Measurements from ENCODE around the gene ITPKA. TPM values are rescaled to one million over a fixed set of nuclear protein-coding genes. Genes with fewer than 3 reads are reported as not detected.

ITPKA gene
- total and polyA plus RNA-seq, 2 of the 13 experiments (the other 11 are each of a cell fraction or from before 2014, with no cell fraction given), result 13.2 to 41.3 TPM

- Histone ChIP-seq H4K20me1 (ENCODE audit: insufficient read depth, low read length) (no peaks in the 10 kb centered on the region), H3K9ac (ENCODE audit: insufficient read depth, low read depth, low read length) (no peak overlapping the region), H3K4me3 (replicated peaks in 1 of 3; ENCODE audit: insufficient read depth in 1 of 3, low read depth in 2 of 3, low read length in 3 of 3) (no peak overlapping the region), H3K36me3 (replicated peaks in 1 of 2; ENCODE audit: control insufficient read depth in 1 of 2, insufficient read depth in 2 of 2, low read length in 2 of 2) (peaks cover 24 to 62% of the 10 kb centered on the region in 2 experiments; a peak in 4 of 5 replicates), H3K27ac (ENCODE audit: extremely low read length, insufficient read depth, low read length) (no peak overlapping the region), H3K9me3 (ENCODE audit: low read length) (no peaks in the 10 kb centered on the region), H2AFZ (ENCODE audit: low read length) (no peak overlapping the region), H3K79me2 (ENCODE audit: insufficient read depth, low read length) (no peaks in the 10 kb centered on the region), H3K4me2 (ENCODE audit: low read depth, low read length) (no peak overlapping the region), H3K27me3 (ENCODE audit: control insufficient read depth in 1 of 2, insufficient read depth in 2 of 2, low read length in 2 of 2) (no peaks in the 10 kb centered on the region), H3K4me1 (ENCODE audit: insufficient read depth, low read length) (peaks cover 7% of the 10 kb centered on the region; the same call in 1 of the 2 replicates)
- TF ChIP-seq HOXA3 (CRISPR knock-in tag; IDR thresholded peaks at IDR 0.05) (0 out of 2 replicates have a peak, but pooled peaks have one; percentile 16), ARID5B (CRISPR knock-in tag; IDR thresholded peaks at IDR 0.05) (0 out of 2 replicates have a peak, but pooled peaks have one; percentile 21), ELF4 (CRISPR knock-in tag; IDR thresholded peaks at IDR 0.05; ENCODE audit: borderline replicate concordance) (no peak), HNF4A (CRISPR knock-in tag; IDR thresholded peaks at IDR 0.05) (peak; percentile 60), HIC2 (CRISPR knock-in tag; IDR thresholded peaks at IDR 0.05; ENCODE audit: low read depth) (peak; percentile 64)
- TF ChIP-seq, protein P1, sequence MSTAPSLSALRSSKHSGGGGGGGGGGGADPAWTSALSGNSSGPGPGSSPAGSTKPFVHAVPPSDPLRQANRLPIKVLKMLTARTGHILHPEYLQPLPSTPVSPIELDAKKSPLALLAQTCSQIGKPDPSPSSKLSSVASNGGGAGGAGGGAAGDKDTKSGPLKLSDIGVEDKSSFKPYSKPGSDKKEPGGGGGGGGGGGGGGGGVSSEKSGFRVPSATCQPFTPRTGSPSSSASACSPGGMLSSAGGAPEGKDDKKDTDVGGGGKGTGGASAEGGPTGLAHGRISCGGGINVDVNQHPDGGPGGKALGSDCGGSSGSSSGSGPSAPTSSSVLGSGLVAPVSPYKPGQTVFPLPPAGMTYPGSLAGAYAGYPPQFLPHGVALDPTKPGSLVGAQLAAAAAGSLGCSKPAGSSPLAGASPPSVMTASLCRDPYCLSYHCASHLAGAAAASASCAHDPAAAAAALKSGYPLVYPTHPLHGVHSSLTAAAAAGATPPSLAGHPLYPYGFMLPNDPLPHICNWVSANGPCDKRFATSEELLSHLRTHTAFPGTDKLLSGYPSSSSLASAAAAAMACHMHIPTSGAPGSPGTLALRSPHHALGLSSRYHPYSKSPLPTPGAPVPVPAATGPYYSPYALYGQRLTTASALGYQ (CRISPR knock-in tag; IDR thresholded peaks at IDR 0.05), result no peak
- TF ChIP-seq, protein P2, sequence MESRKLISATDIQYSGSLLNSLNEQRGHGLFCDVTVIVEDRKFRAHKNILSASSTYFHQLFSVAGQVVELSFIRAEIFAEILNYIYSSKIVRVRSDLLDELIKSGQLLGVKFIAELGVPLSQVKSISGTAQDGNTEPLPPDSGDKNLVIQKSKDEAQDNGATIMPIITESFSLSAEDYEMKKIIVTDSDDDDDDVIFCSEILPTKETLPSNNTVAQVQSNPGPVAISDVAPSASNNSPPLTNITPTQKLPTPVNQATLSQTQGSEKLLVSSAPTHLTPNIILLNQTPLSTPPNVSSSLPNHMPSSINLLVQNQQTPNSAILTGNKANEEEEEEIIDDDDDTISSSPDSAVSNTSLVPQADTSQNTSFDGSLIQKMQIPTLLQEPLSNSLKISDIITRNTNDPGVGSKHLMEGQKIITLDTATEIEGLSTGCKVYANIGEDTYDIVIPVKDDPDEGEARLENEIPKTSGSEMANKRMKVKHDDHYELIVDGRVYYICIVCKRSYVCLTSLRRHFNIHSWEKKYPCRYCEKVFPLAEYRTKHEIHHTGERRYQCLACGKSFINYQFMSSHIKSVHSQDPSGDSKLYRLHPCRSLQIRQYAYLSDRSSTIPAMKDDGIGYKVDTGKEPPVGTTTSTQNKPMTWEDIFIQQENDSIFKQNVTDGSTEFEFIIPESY (CRISPR knock-in tag; IDR thresholded peaks at IDR 0.05), result peak; percentile 69; the same call in 1 of the 2 replicates
- BruUV-seq (replicated peaks), result no TSS peak
- ATAC-seq, result peak; percentile 62; the same call in 2 of the 3 replicates
- ChIA-PET CTCF (ENCODE audit: low intra/inter-chr PET ratio, low total read pairs) (no interaction called here), POLR2A (no interaction called here)
- intact Hi-C loops (cut with micrococcal nuclease; ENCODE audit: unreplicated experiment) (no loop called here), in situ Hi-C loops (cut with HindIII; ENCODE audit: extremely low pct_ligation_motif_present, low pct_unique_long_range_greater_than_20kb) (no loop called here)
- no peak for DNase-seq (ENCODE audit: low spot score)
- 79% methylated on average over 11 of the region's 11 CpGs for WGBS (ENCODE audit: low lambda C conversion rate)
- no peak for FAIRE-seq
These were observed 20.3 kb upstream of the ITPKA start for GRCh38 chr15:41473418-41473817.
